Brain microvascular endothelial cell (primary cell): ENCODE measurements around the gene AFG1L.
"Not testable (repeated sequence)": the region's sequence is repeated elsewhere in the genome, so short reads cannot be mapped to it uniquely, and the experiment has no call there.

Experiments
- DNase-seq: peaks from one replicate; pipeline ENCODE4 v3.0.0-alpha.2; 2020
- H3K27ac ChIP-seq: fragments of 250-450 bp; sonication (Bioruptor Pico); 2 replicates; pipeline ENCODE4 v1.5.1; 2020; ENCODE audit warnings: mild to moderate bottlenecking, moderate library complexity
- H3K27me3 ChIP-seq: fragments of 250-450 bp; sonication (Bioruptor Pico); replicated peaks from 2 replicates; pipeline ENCODE4 v1.5.1; 2020; ENCODE audit warnings: mild to moderate bottlenecking
- H3K36me3 ChIP-seq: fragments of 250-450 bp; sonication (Bioruptor Pico); replicated peaks from 2 replicates; pipeline ENCODE4 v1.5.1; 2020; ENCODE audit warnings: mild to moderate bottlenecking
- H3K4me3 ChIP-seq: 2 replicates; pipeline ENCODE4 v1.5.1; 2011; ENCODE audit warnings: low read depth, mild to moderate bottlenecking, control low read depth, low read length, moderate library complexity
- CTCF ChIP-seq: IDR thresholded peaks from 2 replicates; pipeline ENCODE4 v1.5.1; 2011; ENCODE audit warnings: low read depth, mild to moderate bottlenecking, moderate library complexity, low read length, control low read depth, inconsistent platforms; ENCODE audit errors: missing control alignments
- in situ Hi-C: cut with HindIII; loops from 2 replicates; pipeline ENCODE4 v1.10.0; 2017; ENCODE audit warnings: low sequenced_read_pairs, low pct_ligation_motif_present

The AFG1L gene

GRCh38 chr6:108268845-108269244, 26.0 kb upstream of the AFG1L start:
- Histone ChIP-seq H3K27ac (no peak overlapping the region), H3K36me3 (no peaks in the 10 kb centered on the region), H3K27me3 (no peaks in the 10 kb centered on the region), H3K4me3 (no peak overlapping the region)
- in situ Hi-C loops, result no loop called here
- DNase-seq, result peak; percentile 1
- no peak for TF ChIP-seq CTCF

GRCh38 chr6:108269955-108270354, 24.9 kb upstream of the AFG1L start:
- H3K36me3 ChIP-seq, H3K27ac ChIP-seq, H3K4me3 ChIP-seq, H3K27me3 ChIP-seq, DNase-seq, in situ Hi-C loops: not testable (repeated sequence)

- H3K36me3 ChIP-seq, result no peaks in the 10 kb centered on the region
- no peak for DNase-seq
- no peak overlapping the region for H3K4me3 ChIP-seq
- in situ Hi-C loops, result no loop called here
- no peaks in the 10 kb centered on the region for H3K27me3 ChIP-seq
- H3K27ac ChIP-seq, result no peak overlapping the region
- no peak for TF ChIP-seq CTCF
Measured at GRCh38 chr6:108274546-108274945, 20.3 kb upstream of the AFG1L start.

- in situ Hi-C loops, result no loop called here
- Histone ChIP-seq H3K27ac (no peak overlapping the region), H3K27me3 (no peaks in the 10 kb centered on the region), H3K4me3 (no peak overlapping the region), H3K36me3 (no peaks in the 10 kb centered on the region)
- DNase-seq, result no peak
- TF ChIP-seq CTCF, result no peak
Measured at GRCh38 chr6:108275976-108276375, 18.9 kb upstream of the AFG1L start.

GRCh38 chr6:108277295-108277694, 17.6 kb upstream of the AFG1L start:
- no peaks in the 10 kb centered on the region for H3K36me3 ChIP-seq
- in situ Hi-C loops, result no loop called here
- no peak for TF ChIP-seq CTCF

GRCh38 chr6:108277831-108278230, 17.0 kb upstream of the AFG1L start:
- H3K27me3 ChIP-seq, result no peaks in the 10 kb centered on the region
- no peaks in the 10 kb centered on the region for H3K36me3 ChIP-seq
- no peak for DNase-seq
- in situ Hi-C loops, result no loop called here
- no peak for TF ChIP-seq CTCF
- no peak overlapping the region for H3K27ac ChIP-seq
- H3K4me3 ChIP-seq, result no peak overlapping the region

More at GRCh38 chr6:108277295-108277694, 17.6 kb upstream of the AFG1L start:
- Histone ChIP-seq H3K27ac (no peak overlapping the region), H3K27me3 (no peaks in the 10 kb centered on the region), H3K4me3 (no peak overlapping the region)
- no peak for DNase-seq

GRCh38 chr6:108285381-108285780, 9.5 kb upstream of the AFG1L start:
- H3K27me3 ChIP-seq, result no peaks in the 10 kb centered on the region
- in situ Hi-C loops, result no loop called here
- TF ChIP-seq CTCF, result no peak
- DNase-seq, result no peak
- H3K36me3 ChIP-seq, result no peaks in the 10 kb centered on the region
- no peak overlapping the region for H3K4me3 ChIP-seq
- no peak overlapping the region for H3K27ac ChIP-seq
